Activated CD8-positive, alpha-beta T cell treated with anti-CD3 and anti-CD28 coated beads for 36 hours (primary cell): ENCODE results near the gene CUL9. TPM values are rescaled to one million over a fixed set of nuclear protein-coding genes. Genes with fewer than 3 reads are reported as not detected.

Experiments
- ATAC-seq: fragments of 200-7000 bp; cut with Tn5 transposase; one replicate; pipeline ENCODE4 v1.10.0; 2021; ENCODE audit warnings: mild to moderate bottlenecking, moderate library complexity
- CTCF ChIA-PET: fragments of 350-600 bp; sonication (Branson Sonifier 250); formaldehyde crosslinking; loops from one replicate; lab custom pipeline; 2021; ENCODE audit warnings: antibody characterized with exemption; lab: Charles Lee
- POLR2A ChIA-PET: fragments of 350-600 bp; sonication (Branson Sonifier 250); formaldehyde crosslinking; loops from one replicate; lab custom pipeline; 2021; ENCODE audit warnings: antibody characterized with exemption; lab: Charles Lee
- DNase-seq: peaks from one replicate; pipeline ENCODE4 v3.0.0-alpha.2; 2020
- H3K27ac Mint-ChIP-seq: one replicate; pipeline ENCODE4 v1.8.0; 2021; ENCODE audit warnings: mild to moderate bottlenecking, mixed read lengths
- H3K27me3 Mint-ChIP-seq: one replicate; pipeline ENCODE4 v1.8.0; 2021; ENCODE audit warnings: mixed read lengths
- H3K36me3 Mint-ChIP-seq: one replicate; pipeline ENCODE4 v1.8.0; 2021; ENCODE audit warnings: low read depth, mixed read lengths
- H3K4me1 Mint-ChIP-seq: one replicate; pipeline ENCODE4 v1.8.0; 2021; ENCODE audit warnings: low read depth, mixed read lengths
- H3K4me3 Mint-ChIP-seq: one replicate; pipeline ENCODE4 v1.8.0; 2021; ENCODE audit warnings: mild to moderate bottlenecking, moderate library complexity, mixed read lengths
- H3K9me3 Mint-ChIP-seq: one replicate; pipeline ENCODE4 v1.8.0; 2021; ENCODE audit warnings: mixed read lengths
- intact Hi-C: fragments of 100-400 bp; cut with micrococcal nuclease; formaldehyde crosslinking; loops from one replicate; pipeline ENCODE4 v1.10.0; 2022
- total RNA-seq, 2 experiments: library from RNA; stranded (reverse); gene quantifications; one replicate each; pipeline ENCODE4 v1.2.3, GENCODE V29; 2021
- TF ChIP-seq, protein P1 (sequence below): fragments of 200-600 bp; IDR thresholded peaks from one replicate; pipeline ENCODE4 v1.8.0; 2022; ENCODE audit warnings: antibody characterized with exemption, mild to moderate bottlenecking

Gene CUL9
- total RNA-seq, 2 experiments from 2014 or later = 38.8 to 43.1 TPM

DNA sequence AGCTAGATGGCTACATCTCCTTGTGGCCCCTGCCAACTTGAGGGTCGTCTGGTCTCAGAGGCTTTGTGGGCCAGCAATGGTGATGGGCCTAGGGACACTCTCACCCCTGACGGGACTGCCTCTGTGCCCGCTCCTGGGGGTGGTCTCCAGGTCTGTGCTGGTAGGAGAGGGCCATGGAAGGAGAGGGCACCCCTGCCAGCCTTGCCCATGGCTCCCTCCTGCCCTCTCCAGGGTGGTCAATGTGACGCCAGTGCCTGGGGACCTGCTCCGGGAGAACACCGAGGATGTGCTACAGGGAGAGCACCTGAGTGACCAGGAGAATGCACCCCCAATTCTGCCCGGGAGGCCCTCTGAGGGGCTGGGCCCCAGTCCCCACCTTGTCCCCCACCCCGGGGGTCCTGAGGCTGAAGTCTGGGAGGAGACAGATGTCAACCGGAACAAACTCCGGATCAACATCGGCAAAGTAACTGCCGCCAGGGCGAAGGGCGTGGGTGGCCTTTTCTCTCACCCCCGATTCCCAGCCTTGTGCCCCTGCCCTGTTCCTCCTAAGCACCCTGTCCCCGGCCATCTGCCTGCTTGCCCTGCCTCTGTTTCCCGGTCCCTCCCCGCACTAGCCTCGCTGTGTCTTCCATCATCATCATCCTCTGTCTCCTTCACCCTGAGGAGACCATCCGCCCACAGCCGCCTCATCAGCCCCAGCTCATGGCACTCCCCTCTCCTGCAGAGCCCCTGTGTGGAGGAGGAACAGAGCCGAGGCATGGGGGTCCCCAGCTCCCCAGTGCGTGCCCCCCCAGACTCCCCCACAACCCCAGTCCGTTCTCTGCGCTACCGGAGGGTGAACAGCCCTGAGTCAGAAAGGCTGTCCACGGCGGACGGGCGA is 77.1 kb downstream of the CUL9 start:
- POLR2A ChIA-PET = interaction anchor here (0.6 kb wide), 1 partner anchor 101 kb away, joined by 3 read pairs; no protein-coding TSS in a partner anchor
- intact Hi-C loops = no loop called here
- DNase-seq (no peak), ATAC-seq (no peak)
- CTCF ChIA-PET = interaction anchor here (1.5 kb wide), 1 partner anchor 30 kb away, joined by 5 read pairs; the partner anchor contains the start of gene DNPH1
- TF ChIP-seq, protein P1, sequence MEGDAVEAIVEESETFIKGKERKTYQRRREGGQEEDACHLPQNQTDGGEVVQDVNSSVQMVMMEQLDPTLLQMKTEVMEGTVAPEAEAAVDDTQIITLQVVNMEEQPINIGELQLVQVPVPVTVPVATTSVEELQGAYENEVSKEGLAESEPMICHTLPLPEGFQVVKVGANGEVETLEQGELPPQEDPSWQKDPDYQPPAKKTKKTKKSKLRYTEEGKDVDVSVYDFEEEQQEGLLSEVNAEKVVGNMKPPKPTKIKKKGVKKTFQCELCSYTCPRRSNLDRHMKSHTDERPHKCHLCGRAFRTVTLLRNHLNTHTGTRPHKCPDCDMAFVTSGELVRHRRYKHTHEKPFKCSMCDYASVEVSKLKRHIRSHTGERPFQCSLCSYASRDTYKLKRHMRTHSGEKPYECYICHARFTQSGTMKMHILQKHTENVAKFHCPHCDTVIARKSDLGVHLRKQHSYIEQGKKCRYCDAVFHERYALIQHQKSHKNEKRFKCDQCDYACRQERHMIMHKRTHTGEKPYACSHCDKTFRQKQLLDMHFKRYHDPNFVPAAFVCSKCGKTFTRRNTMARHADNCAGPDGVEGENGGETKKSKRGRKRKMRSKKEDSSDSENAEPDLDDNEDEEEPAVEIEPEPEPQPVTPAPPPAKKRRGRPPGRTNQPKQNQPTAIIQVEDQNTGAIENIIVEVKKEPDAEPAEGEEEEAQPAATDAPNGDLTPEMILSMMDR = no peak
- Mint-ChIP-seq H3K4me3 (no peak overlapping the region), H3K36me3 (no peaks in the 10 kb centered on the region), H3K9me3 (no peaks in the 10 kb centered on the region), H3K27me3 (peaks cover 7% of the 10 kb centered on the region), H3K27ac (no peak overlapping the region), H3K4me1 (peaks cover 11% of the 10 kb centered on the region)

- DNase-seq (no peak), ATAC-seq (no peak)
- TF ChIP-seq, protein P1 = no peak
- ChIA-PET CTCF (interaction anchor here (4.3 kb wide), 2 partner anchors 137 to 246 kb away, joined by 20 read pairs; no protein-coding TSS in a partner anchor), POLR2A (no interaction called here)
- H3K27ac Mint-ChIP-seq = no peak overlapping the region
- no peak overlapping the region for H3K4me3 Mint-ChIP-seq
- intact Hi-C loops = no loop called here
- no peaks in the 10 kb centered on the region for H3K36me3 Mint-ChIP-seq
- H3K9me3 Mint-ChIP-seq = no peaks in the 10 kb centered on the region
- peaks cover 7% of the 10 kb centered on the region for H3K4me1 Mint-ChIP-seq
- peaks cover 3% of the 10 kb centered on the region for H3K27me3 Mint-ChIP-seq
Observed at GRCh38 chr6:43260791-43261190, 78.8 kb downstream of the CUL9 start.

- ATAC-seq = no peak
- ChIA-PET POLR2A (no interaction called here), CTCF (interaction anchor here (4.3 kb wide), 2 partner anchors 137 to 246 kb away, joined by 20 read pairs; no protein-coding TSS in a partner anchor)
- H3K4me3 Mint-ChIP-seq = no peak overlapping the region
- intact Hi-C loops = no loop called here
- peaks cover 2% of the 10 kb centered on the region for H3K27me3 Mint-ChIP-seq
- H3K27ac Mint-ChIP-seq = no peak overlapping the region
- H3K4me1 Mint-ChIP-seq = peaks cover 7% of the 10 kb centered on the region
- TF ChIP-seq, protein P1 = no peak
- H3K9me3 Mint-ChIP-seq = no peaks in the 10 kb centered on the region
- H3K36me3 Mint-ChIP-seq = no peaks in the 10 kb centered on the region
- DNase-seq = no peak
Observed at GRCh38 chr6:43261198-43261597, 79.2 kb downstream of the CUL9 start.

DNA sequence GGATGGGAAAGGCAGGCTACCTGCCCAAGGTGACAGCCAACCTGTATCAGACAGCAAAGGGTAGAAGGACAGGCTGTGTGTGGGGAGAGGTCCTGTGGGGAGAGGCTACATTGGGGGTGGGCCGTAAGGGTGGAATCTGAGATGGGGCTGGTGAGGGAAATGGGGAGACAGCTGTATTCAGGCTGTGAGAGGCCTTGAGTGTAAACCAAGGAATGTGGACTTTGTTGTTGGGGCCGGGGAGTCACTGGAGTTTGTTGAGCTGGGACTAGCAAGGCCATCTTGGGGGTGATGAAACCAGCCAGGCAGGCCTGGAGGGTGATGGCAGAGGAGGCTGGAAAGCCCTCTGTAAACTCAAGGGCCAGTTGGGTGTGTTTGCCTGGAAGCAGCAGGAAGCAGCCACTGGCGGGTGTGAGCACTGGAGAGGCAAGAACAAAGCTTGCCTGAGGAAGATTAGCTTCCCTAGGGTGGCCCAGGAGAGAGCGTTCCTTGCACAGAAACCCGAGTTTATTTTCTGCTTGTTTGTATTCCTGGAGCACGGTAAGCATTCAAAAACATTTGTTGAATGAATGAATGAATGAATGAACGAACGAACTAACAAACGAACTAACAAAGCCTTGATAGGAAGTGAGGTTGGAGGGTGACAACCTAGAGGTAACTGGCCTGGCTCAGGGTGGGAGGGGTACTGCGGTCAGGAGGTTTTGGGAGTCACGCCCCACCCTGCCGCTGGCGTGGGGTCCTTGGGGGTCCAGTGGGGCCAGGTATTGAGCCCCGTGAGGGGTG is 80.2 kb downstream of the CUL9 start:
- no peak for ATAC-seq
- ChIA-PET POLR2A (interaction anchor here (0.6 kb wide), 1 partner anchor 9 kb away, joined by 3 read pairs; no protein-coding TSS in a partner anchor), CTCF (interaction anchor here (0.6 to 4.3 kb wide), 8 partner anchors 9 to 245 kb away, joined by 3 to 20 read pairs (median 4); no protein-coding TSS in a partner anchor)
- Mint-ChIP-seq H3K4me1 (peaks cover 5% of the 10 kb centered on the region), H3K27me3 (peaks cover 2% of the 10 kb centered on the region), H3K4me3 (no peak overlapping the region), H3K27ac (no peak overlapping the region), H3K36me3 (no peaks in the 10 kb centered on the region), H3K9me3 (no peaks in the 10 kb centered on the region)
- TF ChIP-seq, protein P1 = no peak
- no peak for DNase-seq
- intact Hi-C loops = loop anchor here (2.0 kb wide), 1 partner anchor 137 kb away; no protein-coding TSS in a partner anchor
